Neural progenitor cell (in vitro differentiated cells): ENCODE results near the gene ANKS1B.

Experiments
- CTCF ChIP-seq: fragments of 200-600 bp; sonication (generic); IDR thresholded peaks from 2 replicates; pipeline ENCODE4 v1.5.1; 2017; ENCODE audit warnings: antibody characterized with exemption, mild to moderate bottlenecking
- EZH2 ChIP-seq: fragments of 200-600 bp; sonication (generic); IDR thresholded peaks from 2 replicates; pipeline ENCODE4 v1.6.1; 2017; ENCODE audit warnings: antibody characterized with exemption, mild to moderate bottlenecking, moderate library complexity

GRCh38 chr12:99142651-99143050 lies 842.1 kb downstream of the ANKS1B start:
- TF ChIP-seq CTCF: no peak
- TF ChIP-seq EZH2: no peak
